ENCODE data around the gene PPP6R2. TPM values are rescaled to one million over a fixed set of nuclear protein-coding genes. Genes with fewer than 3 reads are reported as not detected.

The PPP6R2 gene
- total RNA-seq, 1 experiment from 2014 or later, result 61.3 TPM

GRCh38 chr22:50443801-50444625 is 100.9 kb downstream of the PPP6R2 start:
- Histone ChIP-seq H3K4me2 (ENCODE audit: low read length) (no peak overlapping the region), H3K4me3 (replicated peaks in 1 of 2; ENCODE audit: low read depth in 1 of 2, low read length in 2 of 2) (no peak overlapping the region), H3K79me2 (ENCODE audit: insufficient read depth, low read length) (no peaks in the 10 kb centered on the region), H3K9ac (ENCODE audit: low read length) (no peak overlapping the region), H3K9me3 (ENCODE audit: control insufficient read depth in 1 of 2, insufficient read depth in 1 of 2, low read depth in 1 of 2, low read length in 2 of 2) (no peaks in the 10 kb centered on the region), H3K9me2 (ENCODE audit: insufficient read depth) (no peaks in the 10 kb centered on the region), H3K36me3 (ENCODE audit: control insufficient read depth in 1 of 2, insufficient read depth in 2 of 2, low read length in 2 of 2) (peaks cover 3 to 8% of the 10 kb centered on the region in 2 experiments; a peak in 3 of 4 replicates), H4K20me1 (ENCODE audit: insufficient read depth) (no peaks in the 10 kb centered on the region), H2AFZ (ENCODE audit: low read depth, low read length, poor library complexity, severe bottlenecking) (no peak overlapping the region), H3K27me3 (ENCODE audit: insufficient read depth, low read length) (no peaks in the 10 kb centered on the region), H3K27ac (ENCODE audit: low read depth, low read length) (peak overlapping the region; percentile 18; the same call in 1 of the 2 replicates), H3K4me1 (ENCODE audit: control insufficient read depth in 1 of 2, insufficient read depth in 2 of 2, low read length in 2 of 2) (peaks cover 0 to 4% of the 10 kb centered on the region in 2 experiments; a peak in 2 of 4 replicates)
- DNase-seq (ENCODE audit: low read depth, low spot score) (no peak), ATAC-seq (peak; percentile 5; the same call in 1 of the 2 replicates)
- intact Hi-C loops (cut with micrococcal nuclease), result no loop called here
- RAD21 ChIA-PET (ENCODE audit: low non-redundant PET in 1 of 2, low total read pairs in 2 of 2, uncharacterized antibody in 2 of 2, unreplicated experiment in 2 of 2), result no interaction called here
- BruUV-seq (replicated peaks), result no TSS peak
- POLR2A ChIA-PET, result no interaction called here
- CTCF ChIA-PET, result no interaction called here
- no peak for TF ChIP-seq YY1 (IDR thresholded peaks at IDR 0.05; ENCODE audit: extremely low read depth, insufficient replicate concordance, low read depth, low read length)
- TF ChIP-seq CTCF (IDR thresholded peaks at IDR 0.05 in 2 of 3, conservative IDR thresholded peaks at IDR 0.05 in 1 of 3; ENCODE audit: borderline replicate concordance in 1 of 3, insufficient read depth in 1 of 3, low read depth in 2 of 3, low read length in 2 of 3), result no peak
- TF ChIP-seq EGR1 (IDR thresholded peaks at IDR 0.05; ENCODE audit: low read depth), result no peak
- no peak for TF ChIP-seq CBX3 (IDR thresholded peaks at IDR 0.05; ENCODE audit: low read depth)
- TF ChIP-seq EZH2phosphoT487 (IDR thresholded peaks at IDR 0.05; ENCODE audit: borderline replicate concordance), result no peak
- TF ChIP-seq ZFX (IDR thresholded peaks at IDR 0.05), result no peak
- TF ChIP-seq ZNF274 (IDR thresholded peaks at IDR 0.05; ENCODE audit: low read depth, low read length), result no peak
- TF ChIP-seq EZH2 (IDR thresholded peaks at IDR 0.05), result no peak
- TF ChIP-seq REST (IDR thresholded peaks at IDR 0.05; ENCODE audit: low read depth), result no peak
- no peak for TF ChIP-seq ELF1 (IDR thresholded peaks at IDR 0.05; ENCODE audit: borderline replicate concordance, low read depth)
- no peak; the same call in 1 of the 2 replicates for TF ChIP-seq POLR2AphosphoS5 (IDR thresholded peaks at IDR 0.05; ENCODE audit: low read depth, low read length)
- no peak for TF ChIP-seq SP1 (IDR thresholded peaks at IDR 0.05; ENCODE audit: low read depth)
- TF ChIP-seq ATF3 (IDR thresholded peaks at IDR 0.05), result no peak
- no peak for TF ChIP-seq MAX (IDR thresholded peaks at IDR 0.05)
- no peak for TF ChIP-seq RAD21 (IDR thresholded peaks at IDR 0.05; ENCODE audit: low read depth)
- no peak for TF ChIP-seq ZBTB33 (IDR thresholded peaks at IDR 0.05; ENCODE audit: extremely low read depth, insufficient replicate concordance, low read length)
- no peak for TF ChIP-seq SIN3A (IDR thresholded peaks at IDR 0.05; ENCODE audit: low read depth)
- no peak for TF ChIP-seq JUND (IDR thresholded peaks at IDR 0.05)
- no peak for TF ChIP-seq POLR2A (IDR thresholded peaks at IDR 0.05; ENCODE audit: borderline replicate concordance, extremely low read depth, insufficient read depth, insufficient read length)
